Measurements from ENCODE around the gene NSDHL. TPM values are rescaled to one million over a fixed set of nuclear protein-coding genes. Genes with fewer than 3 reads are reported as not detected.

The NSDHL gene
- total RNA-seq, 2 experiments from 2014 or later, result 13.7 to 20.2 TPM

- no peak for DNase-seq (ENCODE audit: low spot score)
Measured at GRCh38 chrX:152871260-152871659, 40.4 kb downstream of the NSDHL start.

GRCh38 chrX:152872522-152872921 is 41.7 kb downstream of the NSDHL start:
- DNase-seq (ENCODE audit: low spot score), result no peak
- Histone ChIP-seq H3K4me1 (ENCODE audit: insufficient read depth, low read length, poor library complexity, severe bottlenecking) (no peaks in the 10 kb centered on the region), H3K9me3 (ENCODE audit: low read length) (no peaks in the 10 kb centered on the region), H3K36me3 (ENCODE audit: insufficient read depth, low read length) (peaks cover 5% of the 10 kb centered on the region; the same call in 1 of the 2 replicates), H3K9me2 (ENCODE audit: insufficient read depth, low read length) (no peaks in the 10 kb centered on the region), H3K4me3 (ENCODE audit: low read depth, low read length, poor library complexity, severe bottlenecking) (no peak overlapping the region), H3K79me2 (ENCODE audit: insufficient read depth, low read depth, low read length) (no peaks in the 10 kb centered on the region), H2AFZ (ENCODE audit: low read length) (no peak overlapping the region), H3K27ac (ENCODE audit: low read depth, low read length, poor library complexity, severe bottlenecking) (no peak overlapping the region), H4K20me1 (ENCODE audit: insufficient read depth, low read length) (no peaks in the 10 kb centered on the region), H3K4me2 (ENCODE audit: low read length) (no peak overlapping the region)
- no TSS peak for BruUV-seq (replicated peaks)
- ChIA-PET CTCF (ENCODE audit: unreplicated experiment) (no interaction called here), POLR2A (interaction anchor here (1.5 kb wide), 1 partner anchor 12 kb away, joined by 4 read pairs; no protein-coding TSS in a partner anchor)
- intact Hi-C loops (cut with micrococcal nuclease; ENCODE audit: unreplicated experiment), result no loop called here
- no peak for TF ChIP-seq CTCF (conservative IDR thresholded peaks at IDR 0.05; ENCODE audit: low read length)
- no peak for TF ChIP-seq EZH2phosphoT487 (IDR thresholded peaks at IDR 0.05; ENCODE audit: borderline replicate concordance, low read depth, low read length)

More at GRCh38 chrX:152871260-152871659, 40.4 kb downstream of the NSDHL start:
- H3K4me3 ChIP-seq (ENCODE audit: low read depth, low read length, poor library complexity, severe bottlenecking), result no peak overlapping the region
- no peaks in the 10 kb centered on the region for H3K9me3 ChIP-seq (ENCODE audit: low read length)
- ChIA-PET POLR2A (no interaction called here), CTCF (ENCODE audit: unreplicated experiment) (no interaction called here)
- intact Hi-C loops (cut with micrococcal nuclease; ENCODE audit: unreplicated experiment), result no loop called here
- H3K36me3 ChIP-seq (ENCODE audit: insufficient read depth, low read length), result peaks cover 5% of the 10 kb centered on the region; the same call in 1 of the 2 replicates
- no peaks in the 10 kb centered on the region for H3K79me2 ChIP-seq (ENCODE audit: insufficient read depth, low read depth, low read length)
- no peaks in the 10 kb centered on the region for H3K9me2 ChIP-seq (ENCODE audit: insufficient read depth, low read length)
- no TSS peak for BruUV-seq (replicated peaks)
- no peak overlapping the region for H3K27ac ChIP-seq (ENCODE audit: low read depth, low read length, poor library complexity, severe bottlenecking)
- H3K4me1 ChIP-seq (ENCODE audit: insufficient read depth, low read length, poor library complexity, severe bottlenecking), result no peaks in the 10 kb centered on the region
- no peak overlapping the region for H3K4me2 ChIP-seq (ENCODE audit: low read length)
- no peaks in the 10 kb centered on the region for H4K20me1 ChIP-seq (ENCODE audit: insufficient read depth, low read length)
- H2AFZ ChIP-seq (ENCODE audit: low read length), result no peak overlapping the region
- TF ChIP-seq CTCF (conservative IDR thresholded peaks at IDR 0.05; ENCODE audit: low read length) (no peak), EZH2phosphoT487 (IDR thresholded peaks at IDR 0.05; ENCODE audit: borderline replicate concordance, low read depth, low read length) (no peak)

GRCh38 chrX:152873361-152873760 is 42.5 kb downstream of the NSDHL start:
- no peak overlapping the region for H3K27ac ChIP-seq (ENCODE audit: low read depth, low read length, poor library complexity, severe bottlenecking)
- H3K79me2 ChIP-seq (ENCODE audit: insufficient read depth, low read depth, low read length), result no peaks in the 10 kb centered on the region
- H3K9me2 ChIP-seq (ENCODE audit: insufficient read depth, low read length), result no peaks in the 10 kb centered on the region
- no peak overlapping the region for H3K4me2 ChIP-seq (ENCODE audit: low read length)
- no TSS peak for BruUV-seq (replicated peaks)
- TF ChIP-seq EZH2phosphoT487 (IDR thresholded peaks at IDR 0.05; ENCODE audit: borderline replicate concordance, low read depth, low read length) (no peak), CTCF (conservative IDR thresholded peaks at IDR 0.05; ENCODE audit: low read length) (no peak)
- ChIA-PET CTCF (ENCODE audit: unreplicated experiment) (no interaction called here), POLR2A (interaction anchor here (1.5 kb wide), 1 partner anchor 11 kb away, joined by 4 read pairs; no protein-coding TSS in a partner anchor)
- no peak for DNase-seq (ENCODE audit: low spot score)
- intact Hi-C loops (cut with micrococcal nuclease; ENCODE audit: unreplicated experiment), result no loop called here
- no peak overlapping the region for H2AFZ ChIP-seq (ENCODE audit: low read length)
- H4K20me1 ChIP-seq (ENCODE audit: insufficient read depth, low read length), result no peaks in the 10 kb centered on the region
- no peak overlapping the region for H3K4me3 ChIP-seq (ENCODE audit: low read depth, low read length, poor library complexity, severe bottlenecking)
- H3K4me1 ChIP-seq (ENCODE audit: insufficient read depth, low read length, poor library complexity, severe bottlenecking), result no peaks in the 10 kb centered on the region
- H3K9me3 ChIP-seq (ENCODE audit: low read length), result no peaks in the 10 kb centered on the region
- H3K36me3 ChIP-seq (ENCODE audit: insufficient read depth, low read length), result peaks cover 5% of the 10 kb centered on the region; the same call in 1 of the 2 replicates
